ENCODE measurements around the gene RTTN. TPM values are rescaled to one million over a fixed set of nuclear protein-coding genes. Genes with fewer than 3 reads are reported as not detected.

The RTTN gene
- total and polyA plus RNA-seq, 2 experiments from 2014 or later, result 7.2 to 31.0 TPM

DNA sequence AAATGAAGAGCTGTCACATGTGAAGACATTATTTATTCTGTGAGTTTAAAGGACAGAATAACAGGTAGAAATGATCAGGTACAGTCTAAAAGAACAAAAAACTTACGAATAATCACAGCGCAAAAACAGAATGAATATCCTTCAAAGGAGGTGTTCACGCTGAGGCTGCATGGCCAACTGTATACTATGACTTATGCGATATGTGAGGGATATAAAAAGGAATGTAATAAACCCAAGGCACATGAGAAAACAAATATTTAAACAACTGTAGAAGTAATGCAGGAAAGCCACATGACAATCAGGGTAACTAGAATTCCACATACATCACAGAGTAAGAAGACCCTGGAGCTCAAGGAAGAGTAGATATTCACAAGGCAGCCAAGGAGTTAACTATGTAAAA lies 81.3 kb downstream of the RTTN start:
- H4K20me1 ChIP-seq (replicated peaks; ENCODE audit: insufficient read depth), result no peaks in the 10 kb centered on the region
- no peaks in the 10 kb centered on the region for H3K27me3 ChIP-seq (ENCODE audit: insufficient read depth)
- no peak overlapping the region for H3K27ac ChIP-seq (ENCODE audit: low read depth)
- no peak for ATAC-seq
- no peaks in the 10 kb centered on the region for H3K9me2 ChIP-seq (ENCODE audit: insufficient read depth)
- H3K4me3 ChIP-seq, result no peak overlapping the region
- H2AFZ ChIP-seq, result no peak overlapping the region
- no peaks in the 10 kb centered on the region for H3K36me3 ChIP-seq (ENCODE audit: insufficient read depth)
- H3K4me2 ChIP-seq, result no peak overlapping the region
- DNase-seq (ENCODE audit: low spot score), result no peak
- TF ChIP-seq ZNF114 (CRISPR knock-in tag; IDR thresholded peaks at IDR 0.05), result no peak
- TF ChIP-seq, protein P1, sequence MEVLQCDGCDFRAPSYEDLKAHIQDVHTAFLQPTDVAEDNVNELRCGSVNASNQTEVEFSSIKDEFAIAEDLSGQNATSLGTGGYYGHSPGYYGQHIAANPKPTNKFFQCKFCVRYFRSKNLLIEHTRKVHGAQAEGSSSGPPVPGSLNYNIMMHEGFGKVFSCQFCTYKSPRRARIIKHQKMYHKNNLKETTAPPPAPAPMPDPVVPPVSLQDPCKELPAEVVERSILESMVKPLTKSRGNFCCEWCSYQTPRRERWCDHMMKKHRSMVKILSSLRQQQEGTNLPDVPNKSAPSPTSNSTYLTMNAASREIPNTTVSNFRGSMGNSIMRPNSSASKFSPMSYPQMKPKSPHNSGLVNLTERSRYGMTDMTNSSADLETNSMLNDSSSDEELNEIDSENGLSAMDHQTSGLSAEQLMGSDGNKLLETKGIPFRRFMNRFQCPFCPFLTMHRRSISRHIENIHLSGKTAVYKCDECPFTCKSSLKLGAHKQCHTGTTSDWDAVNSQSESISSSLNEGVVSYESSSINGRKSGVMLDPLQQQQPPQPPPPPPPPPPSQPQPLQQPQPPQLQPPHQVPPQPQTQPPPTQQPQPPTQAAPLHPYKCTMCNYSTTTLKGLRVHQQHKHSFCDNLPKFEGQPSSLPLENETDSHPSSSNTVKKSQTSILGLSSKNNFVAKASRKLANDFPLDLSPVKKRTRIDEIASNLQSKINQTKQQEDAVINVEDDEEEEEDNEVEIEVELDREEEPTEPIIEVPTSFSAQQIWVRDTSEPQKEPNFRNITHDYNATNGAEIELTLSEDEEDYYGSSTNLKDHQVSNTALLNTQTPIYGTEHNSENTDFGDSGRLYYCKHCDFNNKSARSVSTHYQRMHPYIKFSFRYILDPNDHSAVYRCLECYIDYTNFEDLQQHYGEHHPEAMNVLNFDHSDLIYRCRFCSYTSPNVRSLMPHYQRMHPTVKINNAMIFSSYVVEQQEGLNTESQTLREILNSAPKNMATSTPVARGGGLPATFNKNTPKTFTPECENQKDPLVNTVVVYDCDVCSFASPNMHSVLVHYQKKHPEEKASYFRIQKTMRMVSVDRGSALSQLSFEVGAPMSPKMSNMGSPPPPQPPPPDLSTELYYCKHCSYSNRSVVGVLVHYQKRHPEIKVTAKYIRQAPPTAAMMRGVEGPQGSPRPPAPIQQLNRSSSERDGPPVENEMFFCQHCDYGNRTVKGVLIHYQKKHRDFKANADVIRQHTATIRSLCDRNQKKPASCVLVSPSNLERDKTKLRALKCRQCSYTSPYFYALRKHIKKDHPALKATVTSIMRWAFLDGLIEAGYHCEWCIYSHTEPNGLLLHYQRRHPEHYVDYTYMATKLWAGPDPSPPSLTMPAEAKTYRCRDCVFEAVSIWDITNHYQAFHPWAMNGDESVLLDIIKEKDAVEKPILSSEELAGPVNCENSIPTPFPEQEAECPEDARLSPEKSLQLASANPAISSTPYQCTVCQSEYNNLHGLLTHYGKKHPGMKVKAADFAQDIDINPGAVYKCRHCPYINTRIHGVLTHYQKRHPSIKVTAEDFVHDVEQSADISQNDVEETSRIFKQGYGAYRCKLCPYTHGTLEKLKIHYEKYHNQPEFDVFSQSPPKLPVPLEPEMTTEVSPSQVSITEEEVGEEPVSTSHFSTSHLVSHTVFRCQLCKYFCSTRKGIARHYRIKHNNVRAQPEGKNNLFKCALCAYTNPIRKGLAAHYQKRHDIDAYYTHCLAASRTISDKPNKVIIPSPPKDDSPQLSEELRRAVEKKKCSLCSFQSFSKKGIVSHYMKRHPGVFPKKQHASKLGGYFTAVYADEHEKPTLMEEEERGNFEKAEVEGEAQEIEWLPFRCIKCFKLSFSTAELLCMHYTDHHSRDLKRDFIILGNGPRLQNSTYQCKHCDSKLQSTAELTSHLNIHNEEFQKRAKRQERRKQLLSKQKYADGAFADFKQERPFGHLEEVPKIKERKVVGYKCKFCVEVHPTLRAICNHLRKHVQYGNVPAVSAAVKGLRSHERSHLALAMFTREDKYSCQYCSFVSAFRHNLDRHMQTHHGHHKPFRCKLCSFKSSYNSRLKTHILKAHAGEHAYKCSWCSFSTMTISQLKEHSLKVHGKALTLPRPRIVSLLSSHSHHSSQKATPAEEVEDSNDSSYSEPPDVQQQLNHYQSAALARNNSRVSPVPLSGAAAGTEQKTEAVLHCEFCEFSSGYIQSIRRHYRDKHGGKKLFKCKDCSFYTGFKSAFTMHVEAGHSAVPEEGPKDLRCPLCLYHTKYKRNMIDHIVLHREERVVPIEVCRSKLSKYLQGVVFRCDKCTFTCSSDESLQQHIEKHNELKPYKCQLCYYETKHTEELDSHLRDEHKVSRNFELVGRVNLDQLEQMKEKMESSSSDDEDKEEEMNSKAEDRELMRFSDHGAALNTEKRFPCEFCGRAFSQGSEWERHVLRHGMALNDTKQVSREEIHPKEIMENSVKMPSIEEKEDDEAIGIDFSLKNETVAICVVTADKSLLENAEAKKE (CRISPR knock-in tag; IDR thresholded peaks at IDR 0.05), result no peak
- TF ChIP-seq NANOG (IDR thresholded peaks at IDR 0.05; ENCODE audit: borderline replicate concordance), result no peak
- no peak for TF ChIP-seq POLR2AphosphoS5 (IDR thresholded peaks at IDR 0.05; ENCODE audit: low read depth)
- no peak for TF ChIP-seq CREB1 (CRISPR knock-in tag; IDR thresholded peaks at IDR 0.05; ENCODE audit: low read depth)
- TF ChIP-seq, protein P2, sequence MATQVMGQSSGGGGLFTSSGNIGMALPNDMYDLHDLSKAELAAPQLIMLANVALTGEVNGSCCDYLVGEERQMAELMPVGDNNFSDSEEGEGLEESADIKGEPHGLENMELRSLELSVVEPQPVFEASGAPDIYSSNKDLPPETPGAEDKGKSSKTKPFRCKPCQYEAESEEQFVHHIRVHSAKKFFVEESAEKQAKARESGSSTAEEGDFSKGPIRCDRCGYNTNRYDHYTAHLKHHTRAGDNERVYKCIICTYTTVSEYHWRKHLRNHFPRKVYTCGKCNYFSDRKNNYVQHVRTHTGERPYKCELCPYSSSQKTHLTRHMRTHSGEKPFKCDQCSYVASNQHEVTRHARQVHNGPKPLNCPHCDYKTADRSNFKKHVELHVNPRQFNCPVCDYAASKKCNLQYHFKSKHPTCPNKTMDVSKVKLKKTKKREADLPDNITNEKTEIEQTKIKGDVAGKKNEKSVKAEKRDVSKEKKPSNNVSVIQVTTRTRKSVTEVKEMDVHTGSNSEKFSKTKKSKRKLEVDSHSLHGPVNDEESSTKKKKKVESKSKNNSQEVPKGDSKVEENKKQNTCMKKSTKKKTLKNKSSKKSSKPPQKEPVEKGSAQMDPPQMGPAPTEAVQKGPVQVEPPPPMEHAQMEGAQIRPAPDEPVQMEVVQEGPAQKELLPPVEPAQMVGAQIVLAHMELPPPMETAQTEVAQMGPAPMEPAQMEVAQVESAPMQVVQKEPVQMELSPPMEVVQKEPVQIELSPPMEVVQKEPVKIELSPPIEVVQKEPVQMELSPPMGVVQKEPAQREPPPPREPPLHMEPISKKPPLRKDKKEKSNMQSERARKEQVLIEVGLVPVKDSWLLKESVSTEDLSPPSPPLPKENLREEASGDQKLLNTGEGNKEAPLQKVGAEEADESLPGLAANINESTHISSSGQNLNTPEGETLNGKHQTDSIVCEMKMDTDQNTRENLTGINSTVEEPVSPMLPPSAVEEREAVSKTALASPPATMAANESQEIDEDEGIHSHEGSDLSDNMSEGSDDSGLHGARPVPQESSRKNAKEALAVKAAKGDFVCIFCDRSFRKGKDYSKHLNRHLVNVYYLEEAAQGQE (IDR thresholded peaks at IDR 0.05; ENCODE audit: unreplicated experiment), result no peak
- TF ChIP-seq ZNF331 (CRISPR knock-in tag; IDR thresholded peaks at IDR 0.05; ENCODE audit: low read depth), result no peak
- TF ChIP-seq JUNB (IDR thresholded peaks at IDR 0.05; ENCODE audit: unreplicated experiment), result no peak
- TF ChIP-seq, protein P3, sequence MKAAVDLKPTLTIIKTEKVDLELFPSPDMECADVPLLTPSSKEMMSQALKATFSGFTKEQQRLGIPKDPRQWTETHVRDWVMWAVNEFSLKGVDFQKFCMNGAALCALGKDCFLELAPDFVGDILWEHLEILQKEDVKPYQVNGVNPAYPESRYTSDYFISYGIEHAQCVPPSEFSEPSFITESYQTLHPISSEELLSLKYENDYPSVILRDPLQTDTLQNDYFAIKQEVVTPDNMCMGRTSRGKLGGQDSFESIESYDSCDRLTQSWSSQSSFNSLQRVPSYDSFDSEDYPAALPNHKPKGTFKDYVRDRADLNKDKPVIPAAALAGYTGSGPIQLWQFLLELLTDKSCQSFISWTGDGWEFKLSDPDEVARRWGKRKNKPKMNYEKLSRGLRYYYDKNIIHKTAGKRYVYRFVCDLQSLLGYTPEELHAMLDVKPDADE (IDR thresholded peaks at IDR 0.05), result no peak
- TF ChIP-seq EZH2 (IDR thresholded peaks at IDR 0.05; ENCODE audit: low read depth, unreplicated experiment), result no peak
- no peak for TF ChIP-seq STAT1 (IDR thresholded peaks at IDR 0.05; ENCODE audit: unreplicated experiment)
- TF ChIP-seq, protein P4, sequence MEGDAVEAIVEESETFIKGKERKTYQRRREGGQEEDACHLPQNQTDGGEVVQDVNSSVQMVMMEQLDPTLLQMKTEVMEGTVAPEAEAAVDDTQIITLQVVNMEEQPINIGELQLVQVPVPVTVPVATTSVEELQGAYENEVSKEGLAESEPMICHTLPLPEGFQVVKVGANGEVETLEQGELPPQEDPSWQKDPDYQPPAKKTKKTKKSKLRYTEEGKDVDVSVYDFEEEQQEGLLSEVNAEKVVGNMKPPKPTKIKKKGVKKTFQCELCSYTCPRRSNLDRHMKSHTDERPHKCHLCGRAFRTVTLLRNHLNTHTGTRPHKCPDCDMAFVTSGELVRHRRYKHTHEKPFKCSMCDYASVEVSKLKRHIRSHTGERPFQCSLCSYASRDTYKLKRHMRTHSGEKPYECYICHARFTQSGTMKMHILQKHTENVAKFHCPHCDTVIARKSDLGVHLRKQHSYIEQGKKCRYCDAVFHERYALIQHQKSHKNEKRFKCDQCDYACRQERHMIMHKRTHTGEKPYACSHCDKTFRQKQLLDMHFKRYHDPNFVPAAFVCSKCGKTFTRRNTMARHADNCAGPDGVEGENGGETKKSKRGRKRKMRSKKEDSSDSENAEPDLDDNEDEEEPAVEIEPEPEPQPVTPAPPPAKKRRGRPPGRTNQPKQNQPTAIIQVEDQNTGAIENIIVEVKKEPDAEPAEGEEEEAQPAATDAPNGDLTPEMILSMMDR (conservative IDR thresholded peaks at IDR 0.05; ENCODE audit: low read depth in 2 of 2), result no peak
- TF ChIP-seq EZH2phosphoT487 (IDR thresholded peaks at IDR 0.05; ENCODE audit: unreplicated experiment), result no peak
- Mint-ChIP-seq H3K27ac (no peak overlapping the region), H3K9me3 (no peaks in the 10 kb centered on the region), H3K36me3 (ENCODE audit: low read depth) (no peaks in the 10 kb centered on the region), H3K4me3 (no peak overlapping the region), H3K27me3 (ENCODE audit: insufficient read depth, low read depth, poor library complexity) (peaks cover 2% of the 10 kb centered on the region), H3K4me1 (no peaks in the 10 kb centered on the region)
- H3K4me1 ChIP-seq (ENCODE audit: insufficient read depth), result no peaks in the 10 kb centered on the region
- H3K79me2 ChIP-seq (replicated peaks; ENCODE audit: insufficient read depth), result no peaks in the 10 kb centered on the region
- no peaks in the 10 kb centered on the region for H3F3A ChIP-seq (replicated peaks; ENCODE audit: low read depth)

Data from GM23338 (cell line).